IMR-90 (cell line): ENCODE results near the gene PDGFC. TPM values are rescaled to one million over a fixed set of nuclear protein-coding genes. Genes with fewer than 3 reads are reported as not detected.

Source experiments
- ATAC-seq: fragments of 200-7000 bp; cut with Tn5 transposase; 2 replicates; pipeline ENCODE4 v1.9.1; 2020; ENCODE audit warnings: low read depth, mild to moderate bottlenecking, moderate library complexity
- BruUV-seq: library from RNA; stranded (reverse); fragments of 400-500 nt; replicated peaks from 2 replicates; lab custom pipeline; 2021; lab: Mats Ljungman, UMichigan
- CTCF ChIA-PET: fragments of 300-600 bp; formaldehyde crosslinking; extraction: SDS; loops from one replicate; lab custom pipeline; 2021; ENCODE audit warnings: antibody characterized with exemption; lab: Yijun Ruan, JAX
- POLR2A ChIA-PET: fragments of 300-600 bp; sonication (Branson Sonifier 250); formaldehyde crosslinking; loops from one replicate; lab custom pipeline; 2022; ENCODE audit warnings: antibody characterized with exemption; ENCODE audit not compliant: unreplicated experiment; lab: Charles Lee
- DNase-seq: peaks from one replicate; pipeline ENCODE4 v3.0.0; 2013
- H2AFZ ChIP-seq: replicated peaks from 2 replicates; pipeline ENCODE3; 2013; ENCODE audit warnings: low read length, mild to moderate bottlenecking; ENCODE audit not compliant: poor library complexity
- H2AK5ac ChIP-seq: 2 replicates; pipeline ENCODE4 v1.6.1; 2013; ENCODE audit warnings: low read depth, low read length, inconsistent platforms
- H2AK9ac ChIP-seq: replicated peaks from 2 replicates; pipeline ENCODE3; 2013; ENCODE audit warnings: mild to moderate bottlenecking, low read depth, low read length, moderate library complexity; ENCODE audit not compliant: poor library complexity
- H2BK120ac ChIP-seq: 2 replicates; pipeline ENCODE4 v1.6.1; 2013; ENCODE audit warnings: low read depth, low read length, inconsistent platforms
- H2BK15ac ChIP-seq: 3 replicates; pipeline ENCODE4 v1.6.1; 2013; ENCODE audit warnings: low read depth, low read length, inconsistent platforms
- H2BK20ac ChIP-seq: 2 replicates; pipeline ENCODE4 v1.6.1; 2013; ENCODE audit warnings: low read depth, mild to moderate bottlenecking, inconsistent platforms, low read length, moderate library complexity
- H2BK5ac ChIP-seq: 2 replicates; pipeline ENCODE4 v1.6.1; 2013; ENCODE audit warnings: mild to moderate bottlenecking, low read depth, low read length, inconsistent platforms; ENCODE audit not compliant: poor library complexity, severe bottlenecking
- H3K14ac ChIP-seq: replicated peaks from 2 replicates; pipeline ENCODE4 v1.6.1; 2013; ENCODE audit warnings: low read depth, low read length, inconsistent platforms
- H3K18ac ChIP-seq: 2 replicates; pipeline ENCODE4 v1.6.1; 2013; ENCODE audit warnings: low read depth, low read length, control low read depth
- H3K23ac ChIP-seq: 2 replicates; pipeline ENCODE4 v1.6.1; 2013; ENCODE audit warnings: low read depth, low read length, inconsistent platforms
- H3K27ac ChIP-seq: 2 replicates; pipeline ENCODE4 v1.5.1; 2013; ENCODE audit warnings: mild to moderate bottlenecking, control low read depth, low read length; ENCODE audit not compliant: insufficient read depth
- H3K27me3 ChIP-seq: 2 replicates; pipeline ENCODE4 v1.6.1; 2013; ENCODE audit warnings: low read length; ENCODE audit not compliant: control insufficient read depth, insufficient read depth
- H3K36me3 ChIP-seq: 2 replicates; pipeline ENCODE4 v1.6.1; 2013; ENCODE audit warnings: low read length, mixed read lengths; ENCODE audit not compliant: control insufficient read depth, insufficient read depth
- H3K4ac ChIP-seq: 2 replicates; pipeline ENCODE4 v1.6.1; 2013; ENCODE audit warnings: low read depth, low read length, inconsistent platforms
- H3K4me1 ChIP-seq: 2 replicates; pipeline ENCODE4 v1.6.1; 2013; ENCODE audit warnings: low read length, mixed read lengths; ENCODE audit not compliant: control insufficient read depth, insufficient read depth
- H3K4me2 ChIP-seq: 2 replicates; pipeline ENCODE4 v1.6.1; 2013; ENCODE audit warnings: low read depth, mild to moderate bottlenecking, control low read depth, low read length, moderate library complexity
- H3K4me3 ChIP-seq: 2 replicates; pipeline ENCODE4 v1.5.1; 2013; ENCODE audit warnings: low read depth, mild to moderate bottlenecking, control low read depth, low read length, moderate library complexity; ENCODE audit not compliant: insufficient read depth
- H3K56ac ChIP-seq: 2 replicates; pipeline ENCODE4 v1.6.1; 2013; ENCODE audit warnings: low read length, inconsistent platforms; ENCODE audit not compliant: insufficient read depth; ENCODE audit errors: extremely low read depth
- H3K79me1 ChIP-seq, 2 experiments: 2 replicates each; pipeline ENCODE4 v1.6.1; 2013; ENCODE audit warnings: low read length in 2 of 2, inconsistent platforms in 1 of 2, low read depth in 1 of 2
- H3K9ac ChIP-seq: 2 replicates; pipeline ENCODE4 v1.6.1; 2013; ENCODE audit warnings: low read depth, low read length, control low read depth
- H3K9me1 ChIP-seq: 2 replicates; pipeline ENCODE4 v1.6.1; 2013; ENCODE audit warnings: low read length, inconsistent platforms; ENCODE audit not compliant: insufficient read depth
- H3K9me3 ChIP-seq: 2 replicates; pipeline ENCODE4 v1.6.1; 2013; ENCODE audit warnings: low read length; ENCODE audit not compliant: control insufficient read depth, insufficient read depth
- H4K20me1 ChIP-seq: 2 replicates; pipeline ENCODE4 v1.6.1; 2013; ENCODE audit warnings: low read length, inconsistent platforms; ENCODE audit not compliant: insufficient read depth
- H4K5ac ChIP-seq: 2 replicates; pipeline ENCODE4 v1.6.1; 2013; ENCODE audit warnings: mild to moderate bottlenecking, low read depth, low read length, control low read depth
- H4K8ac ChIP-seq, 2 experiments: 2 replicates each; pipeline ENCODE4 v1.6.1; 2013; ENCODE audit warnings: low read depth in 2 of 2, low read length in 2 of 2, control low read depth in 1 of 2, inconsistent platforms in 1 of 2
- H4K91ac ChIP-seq: 2 replicates; pipeline ENCODE4 v1.6.1; 2013; ENCODE audit warnings: low read depth, low read length, inconsistent platforms; ENCODE audit not compliant: insufficient read depth
- BHLHE40 ChIP-seq: fragments of 150-350 bp; IDR thresholded peaks from 2 replicates; pipeline ENCODE4 v1.6.1; 2016; ENCODE audit warnings: mild to moderate bottlenecking, low read depth, low read length
- CEBPB ChIP-seq: IDR thresholded peaks from 2 replicates; pipeline ENCODE4 v1.6.1; 2012; ENCODE audit warnings: low read depth, low read length, improper control_type of control experiment
- CHD1 ChIP-seq: IDR thresholded peaks from 2 replicates; pipeline ENCODE4 v1.6.1; 2012; ENCODE audit warnings: low read depth, low read length, improper control_type of control experiment
- FOS ChIP-seq: fragments of 150-350 bp; IDR thresholded peaks from 2 replicates; pipeline ENCODE4 v1.6.1; 2016; ENCODE audit warnings: low read depth, low read length
- MAFK ChIP-seq: IDR thresholded peaks from 2 replicates; pipeline ENCODE4 v1.6.1; 2012; ENCODE audit warnings: low read depth, low read length, improper control_type of control experiment
- MAZ ChIP-seq: IDR thresholded peaks from 2 replicates; pipeline ENCODE4 v1.6.1; 2012; ENCODE audit warnings: low read depth, mild to moderate bottlenecking, low read length, improper control_type of control experiment, moderate library complexity, borderline replicate concordance
- MXI1 ChIP-seq: IDR thresholded peaks from 2 replicates; pipeline ENCODE4 v1.6.1; 2012; ENCODE audit warnings: low read depth, mild to moderate bottlenecking, low read length, moderate library complexity, borderline replicate concordance
- NFE2L2 ChIP-seq: fragments of 150-350 bp; IDR thresholded peaks from 2 replicates; pipeline ENCODE4 v1.6.1; 2016; ENCODE audit warnings: low read depth, mild to moderate bottlenecking, low read length
- POLR2A ChIP-seq: IDR thresholded peaks from 2 replicates; pipeline ENCODE4 v1.6.1; 2012; ENCODE audit warnings: mild to moderate bottlenecking, low read depth, low read length
- RAD21 ChIP-seq: IDR thresholded peaks from 2 replicates; pipeline ENCODE4 v1.6.1; 2012; ENCODE audit warnings: low read length, improper control_type of control experiment
- RCOR1 ChIP-seq: IDR thresholded peaks from 2 replicates; pipeline ENCODE4 v1.6.1; 2012; ENCODE audit warnings: mild to moderate bottlenecking, low read length, improper control_type of control experiment; ENCODE audit not compliant: insufficient replicate concordance
- RFX5 ChIP-seq: IDR thresholded peaks from 2 replicates; pipeline ENCODE4 v1.8.0; 2012; ENCODE audit warnings: low read depth, mild to moderate bottlenecking, low read length, moderate library complexity
- SMC3 ChIP-seq: fragments of 150-350 bp; IDR thresholded peaks from 2 replicates; pipeline ENCODE4 v1.6.1; 2016; ENCODE audit warnings: low read depth, mild to moderate bottlenecking, antibody characterized with exemption, low read length, moderate library complexity
- WGBS, 2 experiments: methylation state at CpG; one replicate each; pipeline versions ENCODE4 v1.1.5 to v1.1.7; 2013; ENCODE audit warnings: missing lambda C conversion rate in 2 of 2; ENCODE audit not compliant: insufficient read length in 1 of 2; ENCODE audit errors: extremely low coverage in 2 of 2; 5-methylcytosine and 5-hydroxymethylcytosine counted together
- dilution Hi-C: fragments of 300-500 bp; cut with HindIII; formaldehyde crosslinking; loops from one replicate; pipeline ENCODE4 v1.14.3; 2018; ENCODE audit warnings: low sequenced_read_pairs; ENCODE audit not compliant: unreplicated experiment
- in situ Hi-C: fragments of 300-500 bp; cut with MboI; formaldehyde crosslinking; loops from 3 replicates; pipeline ENCODE4 v1.14.3; 2019; ENCODE audit warnings: low sequenced_read_pairs, inconsistent platforms, mixed read lengths
- intact Hi-C: fragments of 100-400 bp; cut with micrococcal nuclease; formaldehyde crosslinking; loops from 2 replicates; pipeline ENCODE4 v1.10.0; 2022
- polyA plus RNA-seq, 3 experiments: library from polyadenylated mRNA; depleted of rRNA; stranded (reverse); fragments of >200 nt; gene quantifications; 2 replicates each; pipeline ENCODE4 v1.2.3, GENCODE V29; 2012; ENCODE audit warnings: low replicate concordance in 1 of 3
- total RNA-seq: library from RNA; depleted of rRNA; stranded (reverse); fragments of >200 nt; gene quantifications from 2 replicates; pipeline ENCODE4 v1.2.3, GENCODE V29; 2012
- TF ChIP-seq, protein P1 (sequence below): conservative IDR thresholded peaks from 2 replicates; pipeline ENCODE4 v1.5.1; 2012; ENCODE audit warnings: mild to moderate bottlenecking, low read depth, low read length, improper control_type of control experiment
- TF ChIP-seq, protein P2 (sequence below): fragments of 150-350 bp; IDR thresholded peaks from 2 replicates; pipeline ENCODE4 v1.6.1; 2017; ENCODE audit warnings: mild to moderate bottlenecking, antibody characterized with exemption, low read length, low read depth
- TF ChIP-seq, protein P3 (sequence below): fragments of 150-350 bp; IDR thresholded peaks from 2 replicates; pipeline ENCODE4 v1.6.1; 2016; ENCODE audit warnings: low read depth, mild to moderate bottlenecking, low read length, moderate library complexity, borderline replicate concordance

Gene PDGFC
- total and polyA plus RNA-seq, 2 of the 4 experiments (the other 2 are of a cell fraction): 19.8 to 90.7 TPM

DNA sequence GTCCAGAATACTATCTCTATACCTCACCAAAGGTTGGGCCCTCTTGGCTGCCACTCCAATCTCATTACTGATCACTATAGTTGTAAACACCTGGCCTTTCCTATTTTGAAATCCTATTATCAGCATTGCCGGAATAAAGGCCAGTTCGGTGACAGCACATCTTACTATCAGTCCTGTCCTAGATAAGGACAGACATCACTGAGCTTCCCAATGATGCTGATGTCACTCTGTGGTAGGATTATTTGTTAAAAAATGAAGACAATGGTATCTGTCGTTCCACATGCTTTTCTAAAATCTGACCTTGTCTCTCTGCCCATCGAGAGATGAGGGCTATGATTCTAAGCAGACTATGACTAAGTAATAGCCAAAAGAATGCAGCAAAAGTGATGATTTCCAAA is 260.4 kb downstream of the PDGFC start:
- Histone ChIP-seq H2BK5ac (no peak overlapping the region), H2AK5ac (no peak overlapping the region), H3K23ac (no peak overlapping the region), H3K18ac (no peak overlapping the region), H2BK15ac (no peak overlapping the region), H3K79me1 (no peaks in the 10 kb centered on the region), H2BK20ac (no peak overlapping the region), H3K14ac (no peak overlapping the region), H3K4me2 (no peak overlapping the region), H3K27ac (no peak overlapping the region), H3K9me3 (no peaks in the 10 kb centered on the region), H3K9ac (no peak overlapping the region), H4K8ac (no peak overlapping the region), H3K4me3 (no peak overlapping the region), H3K9me1 (0 out of 2 replicates have a peak, but pooled peaks cover 2% of the 10 kb centered on the region), H3K36me3 (no peaks in the 10 kb centered on the region), H2AK9ac (no peak overlapping the region), H4K91ac (no peak overlapping the region), H2AFZ (no peak overlapping the region), H4K5ac (no peak overlapping the region), H3K56ac (no peak overlapping the region), H3K4me1 (no peaks in the 10 kb centered on the region; the same call in 1 of the 2 replicates), H4K20me1 (no peaks in the 10 kb centered on the region), H3K27me3 (no peaks in the 10 kb centered on the region), H2BK120ac (no peak overlapping the region), H3K4ac (no peak overlapping the region)
- CTCF ChIA-PET: no interaction called here
- POLR2A ChIA-PET: interaction anchor here (0.5 kb wide), 1 partner anchor 9 kb away, joined by 3 read pairs; no protein-coding TSS in a partner anchor
- dilution Hi-C loops: no loop called here
- intact Hi-C loops: no loop called here
- no peak for ATAC-seq
- no CpG with 5 or more reads among the region's 4 CpGs for WGBS, 2 experiments
- no TSS peak for BruUV-seq
- in situ Hi-C loops: no loop called here
- TF ChIP-seq MAFK (no peak), POLR2A (no peak), BHLHE40 (no peak), RAD21 (no peak), MAZ (no peak), CEBPB (no peak), MXI1 (no peak), SMC3 (no peak), RCOR1 (no peak), FOS (no peak), RFX5 (no peak), NFE2L2 (no peak), CHD1 (no peak)
- TF ChIP-seq, protein P1, sequence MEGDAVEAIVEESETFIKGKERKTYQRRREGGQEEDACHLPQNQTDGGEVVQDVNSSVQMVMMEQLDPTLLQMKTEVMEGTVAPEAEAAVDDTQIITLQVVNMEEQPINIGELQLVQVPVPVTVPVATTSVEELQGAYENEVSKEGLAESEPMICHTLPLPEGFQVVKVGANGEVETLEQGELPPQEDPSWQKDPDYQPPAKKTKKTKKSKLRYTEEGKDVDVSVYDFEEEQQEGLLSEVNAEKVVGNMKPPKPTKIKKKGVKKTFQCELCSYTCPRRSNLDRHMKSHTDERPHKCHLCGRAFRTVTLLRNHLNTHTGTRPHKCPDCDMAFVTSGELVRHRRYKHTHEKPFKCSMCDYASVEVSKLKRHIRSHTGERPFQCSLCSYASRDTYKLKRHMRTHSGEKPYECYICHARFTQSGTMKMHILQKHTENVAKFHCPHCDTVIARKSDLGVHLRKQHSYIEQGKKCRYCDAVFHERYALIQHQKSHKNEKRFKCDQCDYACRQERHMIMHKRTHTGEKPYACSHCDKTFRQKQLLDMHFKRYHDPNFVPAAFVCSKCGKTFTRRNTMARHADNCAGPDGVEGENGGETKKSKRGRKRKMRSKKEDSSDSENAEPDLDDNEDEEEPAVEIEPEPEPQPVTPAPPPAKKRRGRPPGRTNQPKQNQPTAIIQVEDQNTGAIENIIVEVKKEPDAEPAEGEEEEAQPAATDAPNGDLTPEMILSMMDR: no peak
- TF ChIP-seq, protein P2, sequence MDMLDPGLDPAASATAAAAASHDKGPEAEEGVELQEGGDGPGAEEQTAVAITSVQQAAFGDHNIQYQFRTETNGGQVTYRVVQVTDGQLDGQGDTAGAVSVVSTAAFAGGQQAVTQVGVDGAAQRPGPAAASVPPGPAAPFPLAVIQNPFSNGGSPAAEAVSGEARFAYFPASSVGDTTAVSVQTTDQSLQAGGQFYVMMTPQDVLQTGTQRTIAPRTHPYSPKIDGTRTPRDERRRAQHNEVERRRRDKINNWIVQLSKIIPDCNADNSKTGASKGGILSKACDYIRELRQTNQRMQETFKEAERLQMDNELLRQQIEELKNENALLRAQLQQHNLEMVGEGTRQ: no peak
- TF ChIP-seq, protein P3, sequence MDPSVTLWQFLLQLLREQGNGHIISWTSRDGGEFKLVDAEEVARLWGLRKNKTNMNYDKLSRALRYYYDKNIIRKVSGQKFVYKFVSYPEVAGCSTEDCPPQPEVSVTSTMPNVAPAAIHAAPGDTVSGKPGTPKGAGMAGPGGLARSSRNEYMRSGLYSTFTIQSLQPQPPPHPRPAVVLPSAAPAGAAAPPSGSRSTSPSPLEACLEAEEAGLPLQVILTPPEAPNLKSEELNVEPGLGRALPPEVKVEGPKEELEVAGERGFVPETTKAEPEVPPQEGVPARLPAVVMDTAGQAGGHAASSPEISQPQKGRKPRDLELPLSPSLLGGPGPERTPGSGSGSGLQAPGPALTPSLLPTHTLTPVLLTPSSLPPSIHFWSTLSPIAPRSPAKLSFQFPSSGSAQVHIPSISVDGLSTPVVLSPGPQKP: no peak
- DNase-seq: no peak
